Keratinocyte (primary cell): ENCODE results near the gene TKFC.

Experiments used
- EZH2 ChIP-seq: IDR thresholded peaks from one replicate; pipeline ENCODE4 v1.6.1; 2012; ENCODE audit warnings: inconsistent platforms, mild to moderate bottlenecking, low read length, moderate library complexity
- TF ChIP-seq, protein P1 (sequence below), 3 experiments: IDR thresholded peaks in 1 of 3; conservative IDR thresholded peaks in 1 of 3; optimal IDR thresholded peaks in 1 of 3; 2 replicates in 2 of 3; 3 replicates in 1 of 3; pipeline versions ENCODE3 to v1.5.1; 2011; ENCODE audit warnings: low read length in 3 of 3, mild to moderate bottlenecking in 3 of 3, moderate library complexity in 2 of 3, control low read depth in 1 of 3, inconsistent platforms in 1 of 3; ENCODE audit not compliant: insufficient read depth in 2 of 3; ENCODE audit errors: extremely low read depth in 1 of 3

DNA sequence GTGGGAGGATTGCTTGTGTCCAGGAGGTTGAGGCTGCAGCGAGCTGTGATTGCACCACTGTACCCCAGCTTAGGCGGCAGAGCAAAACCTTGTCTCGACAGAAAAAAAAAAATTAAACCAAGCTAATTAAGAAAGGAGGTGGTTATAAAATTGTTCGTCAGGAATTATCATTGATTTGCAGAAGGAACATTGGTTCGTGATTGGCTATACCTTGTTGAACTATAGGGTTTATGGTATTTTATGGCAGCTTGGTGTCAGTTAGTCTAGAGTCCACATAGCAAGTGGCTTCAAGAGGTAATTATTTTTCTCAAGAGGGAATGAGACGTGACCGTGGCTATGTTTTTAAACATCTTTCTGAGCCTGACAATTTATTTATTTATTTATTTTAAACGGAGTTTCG lies 47.9 kb downstream of the TKFC start:
- TF ChIP-seq, protein P1, sequence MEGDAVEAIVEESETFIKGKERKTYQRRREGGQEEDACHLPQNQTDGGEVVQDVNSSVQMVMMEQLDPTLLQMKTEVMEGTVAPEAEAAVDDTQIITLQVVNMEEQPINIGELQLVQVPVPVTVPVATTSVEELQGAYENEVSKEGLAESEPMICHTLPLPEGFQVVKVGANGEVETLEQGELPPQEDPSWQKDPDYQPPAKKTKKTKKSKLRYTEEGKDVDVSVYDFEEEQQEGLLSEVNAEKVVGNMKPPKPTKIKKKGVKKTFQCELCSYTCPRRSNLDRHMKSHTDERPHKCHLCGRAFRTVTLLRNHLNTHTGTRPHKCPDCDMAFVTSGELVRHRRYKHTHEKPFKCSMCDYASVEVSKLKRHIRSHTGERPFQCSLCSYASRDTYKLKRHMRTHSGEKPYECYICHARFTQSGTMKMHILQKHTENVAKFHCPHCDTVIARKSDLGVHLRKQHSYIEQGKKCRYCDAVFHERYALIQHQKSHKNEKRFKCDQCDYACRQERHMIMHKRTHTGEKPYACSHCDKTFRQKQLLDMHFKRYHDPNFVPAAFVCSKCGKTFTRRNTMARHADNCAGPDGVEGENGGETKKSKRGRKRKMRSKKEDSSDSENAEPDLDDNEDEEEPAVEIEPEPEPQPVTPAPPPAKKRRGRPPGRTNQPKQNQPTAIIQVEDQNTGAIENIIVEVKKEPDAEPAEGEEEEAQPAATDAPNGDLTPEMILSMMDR (optimal IDR thresholded peaks at IDR 0.05 in 1 of 3, IDR thresholded peaks at IDR 0.05 in 1 of 3, conservative IDR thresholded peaks at IDR 0.05 in 1 of 3; ENCODE audit: extremely low read depth in 1 of 3, insufficient read depth in 2 of 3, low read length in 3 of 3), result no peak
- no peak for TF ChIP-seq EZH2
